Ovary (tissue), 9 donors: ENCODE results near the gene WWOX. TPM values are rescaled to one million over a fixed set of nuclear protein-coding genes. Genes with fewer than 3 reads are reported as not detected.

Experiments
- DNase-seq, 5 donors: peaks; one replicate each; pipeline ENCODE4 v3.0.0-alpha.2; 2019 to 2020
- H3K27ac ChIP-seq, 2 donors: fragments of 200-600 bp; one replicate each; pipeline versions ENCODE4 v1.5.1 to v1.8.0; 2019 to 2022
- H3K27me3 ChIP-seq: fragments of 200-600 bp; one replicate; pipeline ENCODE4 v1.8.0; 2022
- H3K36me3 ChIP-seq: fragments of 200-600 bp; sonication (generic); one replicate; pipeline ENCODE4 v1.5.1; 2019
- H3K4me1 ChIP-seq: one replicate; pipeline ENCODE4 v1.8.1; 2013; ENCODE audit warnings: mild to moderate bottlenecking, moderate library complexity; ENCODE audit not compliant: insufficient read depth
- H3K4me3 ChIP-seq: fragments of 200-600 bp; sonication (generic); one replicate; pipeline ENCODE4 v1.5.1; 2017
- H3K9me3 ChIP-seq, 2 donors: fragments of 200-600 bp in 1 of 2; sonication (generic) in 1 of 2; one replicate each; pipeline versions ENCODE4 v1.5.1 to v1.8.1; 2013 to 2019; ENCODE audit warnings: mild to moderate bottlenecking in 1 of 2, moderate library complexity in 1 of 2
- CTCF ChIP-seq, 3 donors: fragments of 450-650 bp in 2 of 3; fragments of 200-600 bp in 1 of 3; IDR thresholded peaks; one replicate each; pipeline versions ENCODE4 v1.5.1 to v1.8.0; 2016 to 2022; ENCODE audit warnings: antibody characterized with exemption in 3 of 3, mild to moderate bottlenecking in 1 of 3
- EP300 ChIP-seq: sonication (generic); formaldehyde crosslinking; IDR thresholded peaks from one replicate; pipeline ENCODE4 v1.6.1; 2017; ENCODE audit warnings: antibody characterized with exemption
- POLR2A ChIP-seq: fragments of 450-650 bp; IDR thresholded peaks from one replicate; pipeline ENCODE4 v1.6.1; 2017; ENCODE audit warnings: antibody characterized with exemption, mild to moderate bottlenecking, moderate library complexity
- WGBS, 3 donors: extraction: QIAGEN DNeasy Blood & Tissue Kit in 1 of 3; methylation state at CpG; one replicate each; pipeline versions ENCODE4 v1.1.5 to v1.1.7; 2013 to 2017; 5-methylcytosine and 5-hydroxymethylcytosine counted together
- intact Hi-C, 4 donors: fragments of 100-400 bp; cut with DNase I; formaldehyde crosslinking; loops; one replicate each; pipeline versions ENCODE4 v1.11.0 to v1.15.1; 2022 to 2023
- polyA plus RNA-seq, 2 donors: library from polyadenylated mRNA; stranded (reverse); fragments of 200-250 nt in 1 of 2; fragments of 350-450 nt in 1 of 2; fragmentation: Illumina TruSeq in 1 of 2; extraction: RNeasy Lipid Tissue Mini Kit (QIAGEN cat#74804) in 1 of 2; gene quantifications; one replicate each; pipeline ENCODE4 v1.2.3, GENCODE V29; 2013 to 2014
- total RNA-seq, 7 donors: library from RNA; depleted of rRNA in 2 of 7; stranded (reverse); fragments of >200 nt in 2 of 7; fragmentation: NEBNext Ultra II Directional in 3 of 7; extraction: Animal tissue kit (Norgen Biotek cat#: 25700) in 3 of 7; gene quantifications; one replicate each; pipeline versions ENCODE4 v1.1.0 to v1.2.4, GENCODE V29; 2016 to 2023
- donor health status: DM: no; HTN: no; CAD: no; lungs with moderate emphysema.
- donor health status: DM: no; HTN: no; CAD: no.
- donor health status: Bipolar disorder and iron deficiency.
- donor health status: DM: yes; HTN: yes; CAD: no.
- donor health status: DM: no; HTN: no; CAD: no.
- donor health status: DM: yes; HTN: yes; CAD: no.

Gene WWOX
- total and polyA plus RNA-seq, 9 donors, result 11.0 to 40.5 (median 25.2) TPM

GRCh38 chr16:79163691-79164387 lies 1064.4 kb downstream of the WWOX start:
- no peak overlapping the region for H3K27ac ChIP-seq

GRCh38 chr16:79164388-79164995 lies 1065.0 kb downstream of the WWOX start:
- TF ChIP-seq EP300 (no peak), CTCF (IDR thresholded peaks at IDR 0.05) (no peak), POLR2A (no peak)
- no peak overlapping the region for H3K4me3 ChIP-seq
- no peaks in the 10 kb centered on the region for H3K9me3 ChIP-seq
- H3K4me1 ChIP-seq, result peaks cover 3% of the 10 kb centered on the region
- intact Hi-C loops, result no loop called here
- WGBS, 3 donors, result 84 to 91% (median 88%) methylated on average over 10 of the region's 10 CpGs
- no peak for DNase-seq
- H3K27ac ChIP-seq, result no peak overlapping the region
- no peaks in the 10 kb centered on the region for H3K36me3 ChIP-seq
- no peaks in the 10 kb centered on the region for H3K27me3 ChIP-seq

More at GRCh38 chr16:79163691-79164387, 1064.4 kb downstream of the WWOX start:
- Histone ChIP-seq H3K4me3 (no peak overlapping the region), H3K4me1 (peaks cover 3% of the 10 kb centered on the region), H3K36me3 (no peaks in the 10 kb centered on the region), H3K27me3 (no peaks in the 10 kb centered on the region), H3K9me3 (no peaks in the 10 kb centered on the region)
- no peak for DNase-seq
- intact Hi-C loops, result no loop called here
- TF ChIP-seq EP300 (no peak), CTCF (IDR thresholded peaks at IDR 0.05) (no peak)
- WGBS, 3 donors, result 46 to 71% (median 62%) methylated on average over 13 of the region's 13 CpGs

GRCh38 chr16:79165079-79165478 lies 1065.6 kb downstream of the WWOX start:
- H3K27ac ChIP-seq, result no peak overlapping the region
- DNase-seq, result no peak
- 76 to 91% (median 82%) methylated on average over 9 of the region's 9 CpGs for WGBS, 3 donors
- no peaks in the 10 kb centered on the region for H3K36me3 ChIP-seq
- H3K9me3 ChIP-seq, result no peaks in the 10 kb centered on the region
- intact Hi-C loops, result no loop called here
- H3K4me1 ChIP-seq, result peaks cover 3% of the 10 kb centered on the region
- H3K4me3 ChIP-seq, result no peak overlapping the region
- H3K27me3 ChIP-seq, result no peaks in the 10 kb centered on the region
- TF ChIP-seq EP300 (no peak), POLR2A (no peak), CTCF (IDR thresholded peaks at IDR 0.05) (no peak)

- 81 to 92% (median 83%) methylated on average over 9 of the region's 9 CpGs for WGBS, 3 donors
- TF ChIP-seq POLR2A (no peak), CTCF (IDR thresholded peaks at IDR 0.05) (no peak)
- DNase-seq, result no peak
- Histone ChIP-seq H3K27ac (no peak overlapping the region), H3K9me3 (no peaks in the 10 kb centered on the region), H3K27me3 (no peaks in the 10 kb centered on the region), H3K4me3 (no peak overlapping the region), H3K4me1 (peaks cover 3% of the 10 kb centered on the region), H3K36me3 (no peaks in the 10 kb centered on the region)
- intact Hi-C loops, result no loop called here
Observed at GRCh38 chr16:79165506-79165905, 1066.1 kb downstream of the WWOX start.
